Limb (tissue), 2 donors: ENCODE results near the gene DSTN.
A peak's percentile ranks its signal among the peaks of the same experiment; 100 is the strongest.

ENCODE experiments used
- DNase-seq, 2 donors: peaks; one replicate each; pipeline ENCODE4 v3.0.0-alpha.2; 2016; ENCODE audit errors: extremely low spot score in 2 of 2

The DSTN gene

GRCh38 chr20:17612287-17612991 lies 42.6 kb downstream of the DSTN start:
- DNase-seq: peak in 1 of 2 donors; percentile 29

GRCh38 chr20:17612992-17613327 lies 43.1 kb downstream of the DSTN start:
- no peak for DNase-seq

- DNase-seq: peak in 1 of 2 donors; percentile 40
Measured at GRCh38 chr20:17613328-17614175, 43.7 kb downstream of the DSTN start.

GRCh38 chr20:17614176-17614811 lies 44.4 kb downstream of the DSTN start:
- peak; percentile 60 to 61 for DNase-seq

GRCh38 chr20:17614812-17615644 lies 45.2 kb downstream of the DSTN start:
- DNase-seq: peak in 1 of 2 donors; percentile 25

GRCh38 chr20:17615645-17616479 lies 46.0 kb downstream of the DSTN start:
- peak in 1 of 2 donors; percentile 43 for DNase-seq

GRCh38 chr20:17616480-17617211 lies 46.8 kb downstream of the DSTN start:
- peak in 1 of 2 donors; percentile 27 for DNase-seq

GRCh38 chr20:17617212-17617867 lies 47.5 kb downstream of the DSTN start:
- peak in 1 of 2 donors; percentile 73 for DNase-seq

- peak in 1 of 2 donors; percentile 32 for DNase-seq
Measured at GRCh38 chr20:17617868-17618672, 48.2 kb downstream of the DSTN start.

- DNase-seq: no peak
Measured at GRCh38 chr20:17618673-17619013, 48.8 kb downstream of the DSTN start.

GRCh38 chr20:17619351-17620093 lies 49.6 kb downstream of the DSTN start:
- DNase-seq: peak in 1 of 2 donors; percentile 28

- peak in 1 of 2 donors; percentile 22 for DNase-seq
Measured at GRCh38 chr20:17620371-17621228, 50.7 kb downstream of the DSTN start.

GRCh38 chr20:17621229-17621968 lies 51.5 kb downstream of the DSTN start:
- peak in 1 of 2 donors; percentile 16 for DNase-seq

GRCh38 chr20:17622086-17622850 lies 52.4 kb downstream of the DSTN start:
- peak in 1 of 2 donors; percentile 21 for DNase-seq

GRCh38 chr20:17622851-17623508 lies 53.1 kb downstream of the DSTN start:
- DNase-seq: peak in 1 of 2 donors; percentile 18
